ENCODE results near the gene NFKBIB. TPM values are rescaled to one million over a fixed set of nuclear protein-coding genes. Genes with fewer than 3 reads are reported as not detected.
A peak's percentile ranks its signal among the peaks of the same experiment; 100 is the strongest.
"Not testable (repeated sequence)": the region's sequence is repeated elsewhere in the genome, so short reads cannot be mapped to it uniquely, and the experiment has no call there.

NFKBIB gene
- total RNA-seq, 1 donor from 2014 or later, result 23.6 TPM

GRCh38 chr19:38853214-38853613 is 46.6 kb upstream of the NFKBIB start:
- no peak for TF ChIP-seq CTCF (conservative IDR thresholded peaks at IDR 0.05; ENCODE audit: low read depth, low read length)
- DNase-seq (ENCODE audit: low read depth), result no peak
- H3K4me3 ChIP-seq (ENCODE audit: low read depth, low read length), result peak overlapping the region; percentile 88

GRCh38 chr19:38854961-38855360 is 44.8 kb upstream of the NFKBIB start:
- not testable (repeated sequence) for DNase-seq (ENCODE audit: low read depth); H3K4me3 ChIP-seq (ENCODE audit: low read depth, low read length)

- DNase-seq (ENCODE audit: low read depth); H3K4me3 ChIP-seq (ENCODE audit: low read depth, low read length): not testable (repeated sequence)
Measured at GRCh38 chr19:38855751-38856150, 44.0 kb upstream of the NFKBIB start.

- H3K4me3 ChIP-seq (ENCODE audit: low read depth, low read length), result no peak overlapping the region
- TF ChIP-seq CTCF (conservative IDR thresholded peaks at IDR 0.05; ENCODE audit: low read depth, low read length), result no peak
- no peak for DNase-seq (ENCODE audit: low read depth)
Measured at GRCh38 chr19:38856813-38857212, 43.0 kb upstream of the NFKBIB start.

- H3K4me3 ChIP-seq (ENCODE audit: low read depth, low read length); DNase-seq (ENCODE audit: low read depth): not testable (repeated sequence)
Measured at GRCh38 chr19:38859631-38860204, 40.1 kb upstream of the NFKBIB start.

GRCh38 chr19:38861368-38861767 is 38.4 kb upstream of the NFKBIB start:
- no peak for TF ChIP-seq CTCF (conservative IDR thresholded peaks at IDR 0.05; ENCODE audit: low read depth, low read length)
- DNase-seq (ENCODE audit: low read depth), result no peak
- no peak overlapping the region for H3K4me3 ChIP-seq (ENCODE audit: low read depth, low read length)

- H3K4me3 ChIP-seq (ENCODE audit: low read depth, low read length), result no peak overlapping the region
- DNase-seq (ENCODE audit: low read depth), result no peak
- no peak for TF ChIP-seq CTCF (conservative IDR thresholded peaks at IDR 0.05; ENCODE audit: low read depth, low read length)
Measured at GRCh38 chr19:38862321-38863059, 37.3 kb upstream of the NFKBIB start.

GRCh38 chr19:38867171-38867780 is 32.5 kb upstream of the NFKBIB start:
- no peak for DNase-seq (ENCODE audit: low read depth)
- no peak overlapping the region for H3K4me3 ChIP-seq (ENCODE audit: low read depth, low read length)
- no peak for TF ChIP-seq CTCF (conservative IDR thresholded peaks at IDR 0.05; ENCODE audit: low read depth, low read length)

All from epithelial cell of proximal tubule (primary cell).